Fibroblast of the aortic adventitia (primary cell): ENCODE measurements around the gene FRK. TPM values are rescaled to one million over a fixed set of nuclear protein-coding genes. Genes with fewer than 3 reads are reported as not detected.

Experiments
- DNase-seq: peaks from one replicate; pipeline ENCODE4 v3.0.0-alpha.2; 2010; ENCODE audit warnings: low read depth
- H3K4me3 ChIP-seq: 2 replicates; pipeline ENCODE4 v1.5.1; 2011; ENCODE audit warnings: low read depth, mild to moderate bottlenecking, control low read depth, low read length, moderate library complexity
- total RNA-seq: library from RNA; depleted of rRNA; stranded (reverse); fragments of >200 nt; gene quantifications from 2 replicates; pipeline ENCODE4 v1.2.3, GENCODE V29; 2012; ENCODE audit warnings: low replicate concordance
- TF ChIP-seq, protein P1 (sequence below): IDR thresholded peaks from 2 replicates; pipeline ENCODE4 v1.5.1; 2011; ENCODE audit warnings: mild to moderate bottlenecking, low read length, control low read depth, inconsistent platforms; ENCODE audit not compliant: insufficient read depth

The FRK gene, protein sequence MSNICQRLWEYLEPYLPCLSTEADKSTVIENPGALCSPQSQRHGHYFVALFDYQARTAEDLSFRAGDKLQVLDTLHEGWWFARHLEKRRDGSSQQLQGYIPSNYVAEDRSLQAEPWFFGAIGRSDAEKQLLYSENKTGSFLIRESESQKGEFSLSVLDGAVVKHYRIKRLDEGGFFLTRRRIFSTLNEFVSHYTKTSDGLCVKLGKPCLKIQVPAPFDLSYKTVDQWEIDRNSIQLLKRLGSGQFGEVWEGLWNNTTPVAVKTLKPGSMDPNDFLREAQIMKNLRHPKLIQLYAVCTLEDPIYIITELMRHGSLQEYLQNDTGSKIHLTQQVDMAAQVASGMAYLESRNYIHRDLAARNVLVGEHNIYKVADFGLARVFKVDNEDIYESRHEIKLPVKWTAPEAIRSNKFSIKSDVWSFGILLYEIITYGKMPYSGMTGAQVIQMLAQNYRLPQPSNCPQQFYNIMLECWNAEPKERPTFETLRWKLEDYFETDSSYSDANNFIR
- 2.0 TPM in 2 replicates for total RNA-seq

DNA sequence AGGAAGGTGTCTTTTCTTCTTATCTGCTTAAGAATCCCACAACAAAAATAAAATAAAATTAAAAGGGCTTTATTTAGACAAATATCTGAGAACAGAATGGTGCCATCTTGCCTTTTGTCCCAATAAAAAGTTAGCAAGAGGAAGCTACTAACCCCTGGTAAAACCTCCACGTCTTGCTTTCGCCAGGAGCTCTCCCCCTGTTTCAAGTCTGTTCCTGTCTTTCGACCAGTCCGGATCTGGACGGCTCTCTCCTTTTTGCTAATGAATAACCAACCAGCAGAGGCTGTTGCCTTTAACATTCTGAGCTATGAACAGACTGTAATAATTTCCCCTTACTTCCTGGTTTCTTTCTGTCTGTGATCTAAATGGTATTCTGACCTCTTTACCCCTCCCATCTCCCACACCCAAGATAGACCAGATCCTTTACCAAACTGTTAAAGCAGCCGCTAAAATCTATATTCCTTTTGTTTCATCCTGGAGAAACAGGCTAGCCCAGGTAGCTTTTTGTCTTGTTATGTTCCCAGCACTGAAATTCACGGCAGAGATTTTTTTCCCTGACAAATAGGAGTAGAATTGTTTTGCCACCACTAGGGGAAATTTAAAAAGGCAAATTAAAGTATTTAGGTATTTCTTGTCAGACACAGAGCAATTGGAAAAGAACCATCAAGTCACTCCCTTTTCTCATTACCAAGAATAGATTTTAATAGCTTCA lies at the start of gene FRK:
FRK (minus strand) TSS at position 320 of the 712 bp plus-strand sequence. CDS start 580 bp downstream, outside the sequence.
- peak; percentile 69 for DNase-seq
- TF ChIP-seq, protein P1, sequence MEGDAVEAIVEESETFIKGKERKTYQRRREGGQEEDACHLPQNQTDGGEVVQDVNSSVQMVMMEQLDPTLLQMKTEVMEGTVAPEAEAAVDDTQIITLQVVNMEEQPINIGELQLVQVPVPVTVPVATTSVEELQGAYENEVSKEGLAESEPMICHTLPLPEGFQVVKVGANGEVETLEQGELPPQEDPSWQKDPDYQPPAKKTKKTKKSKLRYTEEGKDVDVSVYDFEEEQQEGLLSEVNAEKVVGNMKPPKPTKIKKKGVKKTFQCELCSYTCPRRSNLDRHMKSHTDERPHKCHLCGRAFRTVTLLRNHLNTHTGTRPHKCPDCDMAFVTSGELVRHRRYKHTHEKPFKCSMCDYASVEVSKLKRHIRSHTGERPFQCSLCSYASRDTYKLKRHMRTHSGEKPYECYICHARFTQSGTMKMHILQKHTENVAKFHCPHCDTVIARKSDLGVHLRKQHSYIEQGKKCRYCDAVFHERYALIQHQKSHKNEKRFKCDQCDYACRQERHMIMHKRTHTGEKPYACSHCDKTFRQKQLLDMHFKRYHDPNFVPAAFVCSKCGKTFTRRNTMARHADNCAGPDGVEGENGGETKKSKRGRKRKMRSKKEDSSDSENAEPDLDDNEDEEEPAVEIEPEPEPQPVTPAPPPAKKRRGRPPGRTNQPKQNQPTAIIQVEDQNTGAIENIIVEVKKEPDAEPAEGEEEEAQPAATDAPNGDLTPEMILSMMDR = peak; percentile 51
- H3K4me3 ChIP-seq = peak within 1 kb of the TSS; percentile 68

GRCh38 chr6:116108836-116109235 lies 48.1 kb upstream of the FRK start:
- TF ChIP-seq, protein P1 = no peak
- H3K4me3 ChIP-seq = no peak overlapping the region
- DNase-seq = no peak

DNA sequence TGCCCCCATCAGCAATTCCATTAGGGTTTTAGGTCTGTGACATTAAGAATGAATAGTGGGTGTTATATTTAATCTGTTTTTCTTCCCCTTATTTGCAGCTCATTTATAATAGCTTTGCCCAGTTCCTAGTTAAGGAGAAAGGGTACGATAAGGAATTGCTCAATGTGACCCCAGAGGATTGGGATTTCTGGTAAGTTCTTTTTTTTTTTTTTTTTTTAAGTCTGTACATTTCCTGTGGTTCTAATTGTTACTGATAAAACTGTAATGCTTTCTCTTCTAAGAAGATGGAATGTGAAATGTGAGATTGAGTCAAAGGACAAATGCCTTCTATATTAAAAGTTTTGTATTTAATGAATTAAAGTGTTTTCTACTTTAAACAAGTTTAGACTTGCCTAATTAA lies 45.5 kb upstream of the FRK start:
- DNase-seq = peak; percentile 86
- TF ChIP-seq, protein P1 = no peak
- H3K4me3 ChIP-seq = no peak overlapping the region

DNA sequence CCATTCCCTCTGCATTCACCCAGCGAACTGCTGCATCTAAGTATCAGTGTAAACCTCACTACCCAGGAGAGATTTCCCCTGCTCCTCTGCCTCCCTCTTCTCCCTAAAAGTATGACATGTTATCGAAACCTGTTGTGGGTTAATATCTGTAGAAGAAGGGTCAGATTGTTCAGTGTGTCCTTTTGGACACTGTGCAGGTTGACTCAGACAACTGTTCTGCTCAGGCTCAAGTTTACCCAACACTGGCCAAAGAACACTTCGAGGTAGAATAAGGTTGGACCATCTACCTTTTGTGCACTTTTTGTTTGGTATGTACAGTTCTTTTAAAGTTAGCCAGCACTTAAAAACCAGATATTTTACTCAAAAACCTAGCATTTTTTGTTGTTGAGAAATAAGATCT lies 44.6 kb upstream of the FRK start:
- TF ChIP-seq, protein P1 = no peak
- no peak overlapping the region for H3K4me3 ChIP-seq
- DNase-seq = no peak

GRCh38 chr6:116104636-116105035 lies 43.9 kb upstream of the FRK start:
- DNase-seq = no peak
- TF ChIP-seq, protein P1 = no peak
- H3K4me3 ChIP-seq = no peak overlapping the region

DNA sequence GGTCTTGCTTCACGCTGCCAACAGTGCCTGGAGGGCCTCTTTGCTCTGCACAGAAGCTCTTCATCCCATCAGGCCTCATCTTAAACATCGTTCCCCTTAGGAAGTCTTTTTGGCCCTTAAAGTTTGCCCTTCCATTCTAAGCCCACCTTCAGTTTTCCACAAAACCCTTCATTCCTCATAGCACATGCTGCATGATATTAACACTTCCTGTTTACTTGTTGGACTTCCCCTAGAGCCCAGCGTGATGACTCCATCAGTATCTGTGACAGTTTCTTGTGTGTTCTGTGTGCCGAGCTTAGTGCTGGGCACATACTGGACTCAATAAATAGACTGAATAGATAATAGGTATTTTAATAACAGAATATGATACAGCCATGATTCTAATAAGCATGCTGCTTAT lies 42.2 kb upstream of the FRK start:
- TF ChIP-seq, protein P1 = no peak
- DNase-seq = no peak
- H3K4me3 ChIP-seq = no peak overlapping the region
